ENCODE results near the gene GATB. TPM values are rescaled to one million over a fixed set of nuclear protein-coding genes. Genes with fewer than 3 reads are reported as not detected.

GATB gene
- total RNA-seq, 1 experiment from 2014 or later: 21.2 TPM

DNA sequence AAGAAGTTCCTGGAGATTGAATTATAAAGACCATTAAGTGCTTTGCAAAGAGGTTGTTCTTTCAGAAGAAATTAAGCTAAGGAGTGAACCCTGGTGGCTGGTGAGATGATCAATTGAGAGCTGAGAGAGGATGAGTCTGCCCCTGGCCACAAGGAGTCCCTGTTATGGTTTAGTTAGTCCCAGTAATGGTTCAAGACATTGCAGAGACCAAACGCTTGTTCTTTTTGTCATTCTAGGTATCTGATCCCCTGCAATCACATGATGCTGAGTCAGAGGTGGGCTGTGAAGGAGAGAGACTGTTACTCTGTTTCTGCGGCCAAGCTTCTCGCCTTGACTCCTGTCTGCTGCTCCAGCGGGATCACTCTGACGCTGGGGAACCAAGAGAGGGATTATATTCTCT, 114.5 kb downstream of the GATB start:
- no peak overlapping the region for H3K4ac ChIP-seq (ENCODE audit: low read depth, low read length)
- no peaks in the 10 kb centered on the region for H3K79me1 ChIP-seq (ENCODE audit: insufficient read depth, low read depth, low read length, poor library complexity, severe bottlenecking)
- no peak overlapping the region for H3K18ac ChIP-seq (ENCODE audit: insufficient read length, low read depth, low read length)
- no CpG with 5 or more reads among the region's 5 CpGs for WGBS (ENCODE audit: extremely low coverage, insufficient read length, low lambda C conversion rate)
- H3K23ac ChIP-seq (ENCODE audit: insufficient read length, low read depth, low read length): no peak overlapping the region
- peaks cover 4 to 15% (median 8%) of the 10 kb centered on the region in 3 experiments; a peak in 6 of 7 replicates for H3K36me3 Mint-ChIP-seq (ENCODE audit: insufficient read depth in 1 of 3, low read depth in 3 of 3)
- no peak overlapping the region for H3K9ac ChIP-seq (ENCODE audit: extremely low read depth, insufficient read length, low read length)
- H3T11ph ChIP-seq (ENCODE audit: low read length): no peak overlapping the region
- no peak overlapping the region for H4K91ac ChIP-seq (ENCODE audit: insufficient read length, low read depth, low read length)
- H2BK20ac ChIP-seq (ENCODE audit: low read depth, low read length, poor library complexity, severe bottlenecking): no peak overlapping the region
- no peaks in the 10 kb centered on the region for H3K9me3 Mint-ChIP-seq
- no peak overlapping the region for H3K27ac ChIP-seq (ENCODE audit: insufficient read length, low read depth, low read length)
- H2BK15ac ChIP-seq (ENCODE audit: low read depth, low read length): no peak overlapping the region
- H4K20me1 ChIP-seq (ENCODE audit: control insufficient read depth, insufficient read depth, insufficient read length): no peaks in the 10 kb centered on the region
- peak; percentile 60 for DNase-seq
- TF ChIP-seq, protein P1, sequence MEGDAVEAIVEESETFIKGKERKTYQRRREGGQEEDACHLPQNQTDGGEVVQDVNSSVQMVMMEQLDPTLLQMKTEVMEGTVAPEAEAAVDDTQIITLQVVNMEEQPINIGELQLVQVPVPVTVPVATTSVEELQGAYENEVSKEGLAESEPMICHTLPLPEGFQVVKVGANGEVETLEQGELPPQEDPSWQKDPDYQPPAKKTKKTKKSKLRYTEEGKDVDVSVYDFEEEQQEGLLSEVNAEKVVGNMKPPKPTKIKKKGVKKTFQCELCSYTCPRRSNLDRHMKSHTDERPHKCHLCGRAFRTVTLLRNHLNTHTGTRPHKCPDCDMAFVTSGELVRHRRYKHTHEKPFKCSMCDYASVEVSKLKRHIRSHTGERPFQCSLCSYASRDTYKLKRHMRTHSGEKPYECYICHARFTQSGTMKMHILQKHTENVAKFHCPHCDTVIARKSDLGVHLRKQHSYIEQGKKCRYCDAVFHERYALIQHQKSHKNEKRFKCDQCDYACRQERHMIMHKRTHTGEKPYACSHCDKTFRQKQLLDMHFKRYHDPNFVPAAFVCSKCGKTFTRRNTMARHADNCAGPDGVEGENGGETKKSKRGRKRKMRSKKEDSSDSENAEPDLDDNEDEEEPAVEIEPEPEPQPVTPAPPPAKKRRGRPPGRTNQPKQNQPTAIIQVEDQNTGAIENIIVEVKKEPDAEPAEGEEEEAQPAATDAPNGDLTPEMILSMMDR (conservative IDR thresholded peaks at IDR 0.05): peak; percentile 47; the same call in 2 of the 3 replicates
- H3K27me3 Mint-ChIP-seq (ENCODE audit: low read depth): no peaks in the 10 kb centered on the region
- no peak overlapping the region for H3K4me2 ChIP-seq (ENCODE audit: insufficient read depth, insufficient read length, low read length)
- no peak overlapping the region for H2BK5ac ChIP-seq (ENCODE audit: insufficient read length, low read length)
- no peak overlapping the region; the same call in 1 of the 2 replicates for H3K14ac ChIP-seq (ENCODE audit: insufficient read depth, low read length)
- H2BK12ac ChIP-seq (ENCODE audit: insufficient read length, low read depth, low read length): no peak overlapping the region
- no peak overlapping the region for H2AK5ac ChIP-seq (ENCODE audit: insufficient read length, low read length)
- H3K27me3 ChIP-seq (ENCODE audit: insufficient read depth, low read length): no peaks in the 10 kb centered on the region
- no peaks in the 10 kb centered on the region for H3K79me2 ChIP-seq (ENCODE audit: insufficient read depth, low read length)
- peaks cover 18 to 23% of the 10 kb centered on the region in 2 experiments for H3K4me1 Mint-ChIP-seq
- H4K8ac ChIP-seq (replicated peaks; ENCODE audit: insufficient read length, low read depth, low read length): no peak overlapping the region
- no peak overlapping the region for H4K5ac ChIP-seq (ENCODE audit: insufficient read length, low read depth, low read length)
- no peak overlapping the region for H2BK120ac ChIP-seq (ENCODE audit: low read depth, low read length, poor library complexity, severe bottlenecking)
- no peaks in the 10 kb centered on the region for H3K9me3 ChIP-seq (ENCODE audit: control insufficient read depth, low read depth, low read length)
- no peaks in the 10 kb centered on the region for H3K4me1 ChIP-seq (ENCODE audit: insufficient read depth, low read length)
- H2AFZ ChIP-seq (ENCODE audit: low read length): no peak overlapping the region
- no peak overlapping the region for H3K4me3 Mint-ChIP-seq
- H3K23me2 ChIP-seq (ENCODE audit: insufficient read length, low read depth, low read length, poor library complexity, severe bottlenecking): no peaks in the 10 kb centered on the region
- peak overlapping the region in 2 of 3 experiments; percentile 7 to 22; a peak in 2 of 7 replicates for H3K27ac Mint-ChIP-seq
- H3K56ac ChIP-seq (ENCODE audit: insufficient read length, low read depth, low read length): no peak overlapping the region

Measured in H9 (cell line).